ENCODE data around the gene PCDHA8.
"Not testable (repeated sequence)": the region's sequence is repeated elsewhere in the genome, so short reads cannot be mapped to it uniquely, and the experiment has no call there.

The PCDHA8 gene

DNA sequence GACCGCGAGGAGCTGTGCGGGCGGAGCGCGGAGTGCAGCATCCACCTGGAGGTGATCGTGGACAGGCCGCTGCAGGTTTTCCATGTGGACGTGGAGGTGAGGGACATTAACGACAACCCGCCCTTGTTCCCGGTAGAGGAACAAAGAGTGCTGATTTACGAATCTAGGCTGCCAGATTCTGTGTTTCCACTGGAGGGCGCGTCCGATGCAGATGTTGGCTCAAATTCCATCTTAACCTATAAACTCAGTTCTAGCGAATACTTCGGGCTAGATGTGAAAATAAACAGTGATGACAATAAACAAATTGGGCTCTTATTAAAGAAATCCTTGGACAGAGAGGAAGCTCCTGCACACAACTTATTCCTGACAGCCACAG, 12.6 kb upstream of the PCDHA8 start:
- FAIRE-seq = no peak

DNA sequence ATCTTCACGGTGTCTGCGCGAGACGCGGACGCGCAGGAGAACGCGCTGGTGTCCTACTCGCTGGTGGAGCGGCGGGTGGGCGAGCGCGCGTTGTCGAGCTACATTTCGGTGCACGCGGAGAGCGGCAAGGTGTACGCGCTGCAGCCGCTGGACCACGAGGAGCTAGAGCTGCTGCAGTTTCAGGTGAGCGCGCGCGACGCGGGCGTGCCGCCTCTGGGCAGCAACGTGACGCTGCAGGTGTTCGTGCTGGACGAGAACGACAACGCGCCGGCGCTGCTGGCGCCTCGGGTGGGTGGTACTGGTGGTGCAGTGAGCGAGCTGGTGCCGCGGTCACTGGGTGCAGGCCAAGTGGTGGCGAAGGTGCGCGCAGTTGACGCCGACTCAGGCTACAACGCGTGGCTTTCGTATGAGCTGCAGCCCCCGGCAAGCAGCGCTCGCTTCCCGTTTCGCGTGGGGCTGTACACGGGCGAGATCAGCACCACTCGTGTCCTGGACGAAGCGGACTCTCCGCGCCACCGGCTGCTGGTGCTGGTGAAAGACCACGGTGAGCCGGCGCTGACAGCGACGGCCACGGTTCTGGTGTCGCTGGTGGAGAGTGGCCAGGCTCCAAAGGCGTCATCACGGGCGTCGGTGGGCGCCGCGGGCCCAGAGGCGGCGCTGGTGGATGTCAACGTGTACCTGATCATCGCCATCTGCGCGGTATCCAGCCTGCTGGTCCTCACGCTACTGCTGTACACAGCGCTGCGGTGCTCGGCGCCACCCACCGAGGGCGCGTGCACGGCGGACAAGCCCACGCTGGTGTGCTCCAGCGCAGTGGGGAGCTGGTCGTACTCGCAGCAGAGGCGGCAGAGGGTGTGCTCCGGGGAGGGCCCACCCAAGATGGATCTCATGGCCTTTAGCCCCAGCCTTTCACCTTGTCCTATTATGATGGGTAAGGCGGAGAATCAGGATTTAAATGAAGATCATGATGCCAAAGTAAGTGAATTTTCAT, 11.2 kb upstream of the PCDHA8 start:
- FAIRE-seq = not testable (repeated sequence)

DNA sequence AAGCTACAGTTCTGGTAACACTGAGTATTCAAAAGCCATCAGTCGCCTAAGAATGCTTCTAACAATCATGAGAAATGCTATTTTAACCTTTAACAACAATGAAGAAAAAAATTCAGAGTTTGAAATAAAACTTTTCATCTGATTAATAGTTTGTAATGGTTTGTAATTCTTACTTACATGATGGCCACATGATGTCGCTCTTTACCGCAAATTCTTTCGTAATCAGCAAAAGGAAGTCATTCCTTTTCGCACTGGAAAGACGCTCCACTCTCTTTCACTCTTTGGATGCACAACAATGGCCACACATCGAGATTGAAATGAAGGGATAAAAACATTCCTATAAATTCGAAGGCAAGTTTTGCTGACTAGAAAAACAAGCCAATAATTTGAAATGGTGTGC, 7.0 kb upstream of the PCDHA8 start, which contains the start of gene PCDHA7:
PCDHA7 (plus strand) TSS at position 277 of the 400 bp plus-strand sequence; CDS start at position 392, 115 bp downstream.
- FAIRE-seq = peak; percentile 85

DNA sequence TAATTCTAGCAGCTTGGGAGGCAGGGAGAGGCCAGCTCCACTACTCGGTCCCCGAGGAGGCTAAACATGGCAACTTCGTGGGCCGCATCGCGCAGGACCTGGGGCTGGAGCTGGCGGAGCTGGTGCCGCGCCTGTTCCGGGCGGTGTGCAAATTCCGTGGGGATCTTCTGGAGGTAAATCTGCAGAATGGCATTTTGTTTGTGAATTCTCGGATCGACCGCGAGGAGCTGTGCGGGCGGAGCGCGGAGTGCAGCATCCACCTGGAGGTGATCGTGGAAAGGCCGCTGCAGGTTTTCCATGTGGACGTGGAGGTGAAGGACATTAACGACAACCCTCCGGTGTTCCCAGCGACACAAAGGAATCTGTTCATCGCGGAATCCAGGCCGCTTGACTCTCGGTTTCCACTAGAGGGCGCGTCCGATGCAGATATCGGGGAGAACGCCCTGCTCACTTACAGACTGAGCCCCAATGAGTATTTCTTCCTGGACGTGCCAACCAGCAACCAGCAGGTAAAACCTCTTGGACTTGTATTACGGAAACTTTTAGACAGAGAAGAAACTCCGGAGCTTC, 6.5 kb upstream of the PCDHA8 start:
- FAIRE-seq = not testable (repeated sequence)

DNA sequence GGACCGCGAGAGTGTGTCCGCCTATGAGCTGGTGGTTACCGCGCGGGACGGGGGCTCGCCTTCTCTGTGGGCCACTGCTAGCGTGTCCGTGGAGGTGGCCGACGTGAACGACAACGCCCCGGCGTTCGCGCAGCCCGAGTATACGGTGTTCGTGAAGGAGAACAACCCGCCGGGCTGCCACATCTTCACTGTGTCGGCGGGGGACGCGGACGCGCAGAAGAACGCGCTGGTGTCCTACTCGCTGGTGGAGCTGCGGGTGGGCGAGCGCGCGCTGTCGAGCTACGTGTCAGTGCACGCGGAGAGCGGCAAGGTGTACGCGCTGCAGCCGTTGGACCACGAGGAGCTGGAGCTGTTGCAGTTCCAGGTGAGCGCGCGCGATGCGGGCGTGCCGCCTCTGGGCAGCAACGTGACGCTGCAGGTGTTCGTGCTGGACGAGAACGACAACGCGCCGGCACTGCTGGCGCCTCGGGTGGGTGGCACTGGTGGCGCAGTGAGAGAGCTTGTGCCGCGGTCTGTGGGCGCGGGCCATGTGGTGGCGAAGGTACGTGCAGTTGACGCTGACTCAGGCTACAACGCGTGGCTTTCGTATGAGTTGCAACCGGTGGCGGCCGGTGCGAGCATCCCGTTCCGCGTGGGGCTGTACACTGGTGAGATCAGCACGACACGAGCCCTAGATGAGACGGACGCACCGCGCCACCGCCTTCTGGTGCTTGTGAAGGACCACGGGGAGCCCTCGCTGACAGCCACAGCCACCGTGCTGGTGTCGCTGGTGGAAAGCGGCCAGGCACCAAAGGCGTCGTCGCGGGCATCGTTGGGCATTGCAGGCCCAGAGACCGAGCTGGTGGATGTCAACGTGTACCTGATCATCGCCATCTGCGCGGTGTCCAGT, 5.1 kb upstream of the PCDHA8 start:
- no peak for FAIRE-seq

DNA sequence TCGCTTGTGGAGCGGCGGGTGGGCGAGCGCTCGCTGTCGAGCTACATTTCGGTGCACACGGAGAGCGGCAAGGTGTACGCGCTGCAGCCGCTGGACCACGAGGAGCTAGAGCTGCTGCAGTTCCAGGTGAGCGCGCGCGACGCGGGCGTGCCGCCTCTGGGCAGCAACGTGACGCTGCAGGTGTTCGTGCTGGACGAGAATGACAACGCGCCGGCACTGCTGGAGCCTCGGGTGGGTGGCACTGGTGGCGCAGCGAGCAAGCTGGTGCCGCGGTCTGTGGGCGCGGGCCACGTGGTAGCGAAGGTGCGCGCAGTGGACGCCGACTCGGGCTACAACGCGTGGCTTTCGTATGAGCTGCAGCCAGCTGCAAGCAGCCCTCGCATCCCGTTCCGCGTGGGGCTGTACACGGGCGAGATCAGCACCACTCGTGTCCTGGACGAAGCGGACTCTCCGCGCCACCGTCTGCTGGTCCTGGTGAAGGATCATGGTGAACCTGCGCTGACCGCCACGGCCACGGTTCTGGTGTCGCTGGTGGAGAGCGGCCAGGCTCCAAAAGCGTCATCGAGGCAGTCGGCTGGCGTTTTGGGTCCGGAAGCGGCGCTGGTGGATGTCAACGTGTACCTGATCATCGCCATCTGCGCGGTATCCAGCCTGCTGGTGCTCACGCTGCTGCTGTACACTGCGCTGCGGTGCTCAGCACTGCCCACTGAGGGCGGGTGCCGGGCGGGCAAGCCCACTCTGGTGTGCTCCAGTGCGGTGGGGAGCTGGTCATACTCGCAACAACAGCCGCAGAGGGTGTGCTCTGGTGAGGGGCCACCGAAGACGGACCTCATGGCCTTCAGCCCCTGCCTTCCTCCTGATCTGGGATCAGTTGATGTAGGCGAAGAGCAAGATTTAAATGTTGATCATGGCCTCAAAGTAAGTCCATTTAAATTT, 2.1 kb downstream of the PCDHA8 start:
- FAIRE-seq = no peak

DNA sequence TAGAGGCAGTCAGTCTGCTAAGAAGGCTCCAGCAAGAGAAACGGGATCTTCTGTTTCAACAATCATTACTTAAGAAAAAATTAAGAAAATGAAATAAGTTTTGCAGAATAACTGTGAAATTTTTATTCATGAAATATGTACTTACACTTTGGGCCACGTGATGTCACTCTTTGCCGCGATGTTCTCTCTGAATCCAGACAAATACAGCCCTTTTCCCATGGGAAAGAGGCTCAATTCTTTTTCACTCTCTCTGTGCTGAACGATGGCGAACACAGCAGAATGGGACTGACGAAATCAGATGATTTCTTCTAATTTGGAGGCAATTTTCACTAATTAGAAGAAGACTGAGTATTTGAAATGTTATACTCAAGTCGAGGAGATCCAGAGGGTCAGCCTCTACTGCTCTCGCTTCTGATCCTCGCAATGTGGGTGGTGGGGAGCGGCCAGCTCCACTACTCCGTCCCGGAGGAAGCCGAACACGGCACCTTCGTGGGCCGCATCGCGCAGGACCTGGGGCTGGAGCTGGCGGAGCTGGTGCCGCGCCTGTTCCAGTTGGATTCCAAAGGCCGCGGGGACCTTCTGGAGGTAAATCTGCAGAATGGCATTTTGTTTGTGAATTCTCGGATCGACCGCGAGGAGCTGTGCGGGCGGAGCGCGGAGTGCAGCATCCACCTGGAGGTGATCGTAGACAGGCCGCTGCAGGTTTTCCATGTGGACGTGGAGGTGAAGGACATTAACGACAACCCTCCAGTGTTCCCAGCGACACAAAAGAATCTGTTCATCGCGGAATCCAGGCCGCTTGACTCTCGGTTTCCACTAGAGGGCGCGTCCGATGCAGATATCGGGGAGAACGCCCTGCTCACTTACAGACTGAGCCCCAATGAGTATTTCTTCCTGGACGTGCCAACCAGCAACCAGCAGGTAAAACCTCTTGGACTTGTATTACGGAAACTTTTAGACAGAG, 7.4 kb downstream of the PCDHA8 start, which contains the start of gene PCDHA9:
PCDHA9 (plus strand) TSS at position 244 of the 964 bp plus-strand sequence; CDS start at position 358, 114 bp downstream.
- FAIRE-seq = not testable (repeated sequence)

DNA sequence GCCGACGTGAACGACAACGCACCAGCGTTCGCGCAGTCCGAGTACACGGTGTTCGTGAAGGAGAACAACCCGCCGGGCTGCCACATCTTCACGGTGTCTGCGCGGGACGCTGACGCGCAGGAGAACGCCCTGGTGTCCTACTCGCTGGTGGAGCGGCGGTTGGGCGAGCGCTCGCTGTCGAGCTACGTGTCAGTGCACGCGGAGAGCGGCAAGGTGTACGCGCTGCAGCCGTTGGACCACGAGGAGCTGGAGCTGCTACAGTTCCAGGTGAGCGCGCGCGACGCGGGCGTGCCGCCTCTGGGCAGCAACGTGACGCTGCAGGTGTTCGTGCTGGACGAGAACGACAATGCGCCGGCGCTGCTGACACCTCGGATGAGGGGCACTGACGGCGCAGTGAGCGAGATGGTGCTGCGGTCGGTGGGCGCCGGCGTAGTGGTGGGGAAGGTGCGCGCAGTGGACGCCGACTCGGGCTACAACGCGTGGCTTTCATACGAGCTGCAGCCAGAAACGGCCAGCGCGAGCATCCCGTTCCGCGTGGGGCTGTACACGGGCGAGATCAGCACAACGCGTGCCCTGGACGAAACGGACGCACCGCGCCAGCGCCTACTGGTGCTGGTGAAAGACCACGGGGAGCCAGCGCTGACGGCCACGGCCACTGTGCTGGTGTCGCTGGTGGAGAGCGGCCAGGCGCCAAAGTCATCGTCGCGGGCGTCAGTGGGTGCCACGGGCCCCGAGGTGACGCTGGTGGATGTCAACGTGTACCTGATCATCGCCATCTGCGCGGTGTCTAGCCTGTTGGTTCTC, 9.0 kb downstream of the PCDHA8 start:
- not testable (repeated sequence) for FAIRE-seq

DNA sequence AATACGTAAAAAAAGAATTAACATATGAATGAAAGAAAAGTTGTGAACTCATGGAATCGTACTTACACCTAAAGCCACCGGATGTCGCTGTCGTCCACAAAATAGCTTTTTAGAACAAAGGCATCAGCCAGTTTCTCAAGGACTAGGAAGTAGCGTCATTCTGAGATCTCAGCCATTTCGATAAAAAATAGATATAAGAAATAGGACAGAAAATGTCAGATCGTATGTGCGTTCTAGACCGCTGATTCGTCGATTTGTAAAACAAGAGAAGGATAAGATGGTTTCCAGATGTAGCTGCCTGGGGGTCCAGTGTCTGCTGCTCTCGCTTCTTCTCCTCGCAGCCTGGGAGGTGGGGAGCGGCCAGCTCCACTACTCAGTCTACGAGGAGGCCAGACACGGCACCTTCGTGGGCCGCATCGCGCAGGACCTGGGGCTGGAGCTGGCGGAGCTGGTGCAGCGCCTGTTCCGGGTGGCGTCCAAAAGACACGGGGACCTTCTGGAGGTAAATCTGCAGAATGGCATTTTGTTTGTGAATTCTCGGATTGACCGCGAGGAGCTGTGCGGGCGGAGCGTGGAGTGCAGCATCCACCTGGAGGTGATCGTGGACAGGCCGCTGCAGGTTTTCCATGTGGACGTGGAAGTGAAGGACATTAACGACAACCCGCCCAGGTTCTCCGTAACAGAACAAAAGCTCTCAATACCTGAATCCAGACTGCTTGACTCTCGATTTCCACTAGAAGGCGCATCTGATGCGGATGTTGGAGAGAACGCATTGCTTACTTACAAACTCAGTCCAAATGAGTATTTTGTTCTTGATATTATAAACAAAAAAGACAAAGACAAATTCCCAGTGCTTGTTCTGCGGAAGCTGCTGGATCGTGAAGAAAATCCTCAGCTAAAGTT, 15.0 kb downstream of the PCDHA8 start, which contains the start of gene PCDHA10:
PCDHA10 (plus strand) TSS at position 126 of the 903 bp plus-strand sequence; CDS start at position 278, 152 bp downstream.
- peak; percentile 88 for FAIRE-seq

DNA sequence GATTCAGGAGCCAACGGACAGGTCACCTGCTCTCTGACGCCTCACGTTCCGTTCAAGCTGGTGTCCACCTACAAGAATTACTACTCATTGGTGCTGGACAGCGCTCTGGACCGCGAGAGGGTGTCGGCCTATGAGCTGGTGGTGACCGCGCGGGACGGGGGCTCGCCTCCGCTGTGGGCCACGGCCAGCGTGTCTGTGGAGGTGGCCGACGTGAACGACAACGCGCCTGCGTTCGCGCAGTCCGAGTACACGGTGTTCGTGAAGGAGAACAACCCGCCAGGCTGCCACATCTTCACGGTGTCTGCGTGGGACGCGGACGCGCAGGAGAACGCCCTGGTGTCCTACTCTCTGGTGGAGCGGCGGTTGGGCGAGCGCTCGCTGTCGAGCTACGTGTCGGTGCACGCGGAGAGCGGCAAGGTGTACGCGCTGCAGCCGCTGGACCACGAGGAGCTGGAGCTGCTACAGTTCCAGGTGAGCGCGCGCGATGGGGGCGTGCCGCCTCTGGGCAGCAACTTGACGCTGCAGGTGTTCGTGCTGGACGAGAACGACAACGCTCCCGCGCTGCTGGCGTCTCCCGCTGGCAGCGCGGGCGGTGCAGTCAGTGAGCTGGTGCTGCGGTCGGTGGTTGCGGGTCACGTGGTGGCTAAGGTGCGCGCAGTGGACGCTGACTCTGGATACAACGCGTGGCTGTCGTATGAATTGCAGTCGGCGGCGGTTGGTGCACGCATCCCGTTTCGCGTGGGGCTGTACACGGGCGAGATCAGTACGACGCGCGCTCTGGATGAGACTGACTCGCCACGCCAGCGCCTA, 16.4 kb downstream of the PCDHA8 start:
- FAIRE-seq = no peak

DNA sequence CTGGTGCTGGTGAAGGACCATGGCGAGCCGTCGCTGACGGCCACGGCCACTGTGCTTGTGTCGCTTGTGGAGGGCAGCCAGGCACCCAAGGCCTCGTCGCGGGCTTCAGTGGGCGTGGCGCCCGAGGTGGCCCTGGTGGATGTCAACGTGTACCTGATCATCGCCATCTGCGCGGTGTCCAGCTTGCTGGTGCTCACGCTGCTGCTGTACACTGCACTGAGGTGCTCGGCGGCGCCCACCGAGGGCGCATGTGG, 16.9 kb downstream of the PCDHA8 start:
- no peak for FAIRE-seq

DNA sequence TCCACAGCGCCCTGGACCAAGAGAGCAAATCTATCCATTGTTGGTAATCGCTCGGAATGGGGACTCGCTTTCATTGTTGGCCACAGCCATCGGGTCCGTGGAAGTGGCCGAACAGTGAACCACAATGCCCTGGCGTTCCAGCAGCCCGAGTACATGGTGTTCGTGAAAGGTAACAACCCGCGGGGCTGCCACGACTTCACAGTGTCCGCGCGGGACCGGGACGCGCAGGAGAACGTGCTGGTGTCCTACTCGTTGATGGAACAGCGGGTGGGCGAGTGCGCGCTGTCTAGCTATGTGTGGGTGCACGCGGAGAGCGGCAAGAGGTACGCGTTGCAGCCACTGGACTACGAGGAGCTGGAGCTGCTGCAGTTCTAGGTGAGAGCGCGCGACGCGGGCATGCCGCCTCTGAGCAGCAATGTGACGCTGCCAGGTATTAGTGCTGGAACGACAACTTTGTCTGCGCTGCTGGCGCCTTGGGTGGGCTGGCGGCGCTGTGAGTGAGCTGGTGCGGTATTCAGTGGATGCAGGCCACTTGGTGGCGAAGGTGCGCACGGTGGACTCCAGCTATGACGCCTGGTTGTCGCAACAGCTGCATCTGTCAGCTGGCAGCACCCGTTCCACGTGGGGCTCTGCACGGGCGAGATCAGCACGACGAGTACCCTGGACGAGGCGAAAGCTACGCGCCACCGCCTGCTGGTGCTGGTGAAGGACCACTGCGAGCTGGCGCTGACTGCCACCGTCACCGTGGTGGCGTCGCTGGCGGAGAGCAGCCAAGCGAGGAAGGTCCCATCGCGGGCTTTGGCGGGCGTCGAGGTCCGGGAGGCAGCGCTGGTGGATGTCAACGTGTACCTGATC, 21.7 kb downstream of the PCDHA8 start:
- no peak for FAIRE-seq

DNA sequence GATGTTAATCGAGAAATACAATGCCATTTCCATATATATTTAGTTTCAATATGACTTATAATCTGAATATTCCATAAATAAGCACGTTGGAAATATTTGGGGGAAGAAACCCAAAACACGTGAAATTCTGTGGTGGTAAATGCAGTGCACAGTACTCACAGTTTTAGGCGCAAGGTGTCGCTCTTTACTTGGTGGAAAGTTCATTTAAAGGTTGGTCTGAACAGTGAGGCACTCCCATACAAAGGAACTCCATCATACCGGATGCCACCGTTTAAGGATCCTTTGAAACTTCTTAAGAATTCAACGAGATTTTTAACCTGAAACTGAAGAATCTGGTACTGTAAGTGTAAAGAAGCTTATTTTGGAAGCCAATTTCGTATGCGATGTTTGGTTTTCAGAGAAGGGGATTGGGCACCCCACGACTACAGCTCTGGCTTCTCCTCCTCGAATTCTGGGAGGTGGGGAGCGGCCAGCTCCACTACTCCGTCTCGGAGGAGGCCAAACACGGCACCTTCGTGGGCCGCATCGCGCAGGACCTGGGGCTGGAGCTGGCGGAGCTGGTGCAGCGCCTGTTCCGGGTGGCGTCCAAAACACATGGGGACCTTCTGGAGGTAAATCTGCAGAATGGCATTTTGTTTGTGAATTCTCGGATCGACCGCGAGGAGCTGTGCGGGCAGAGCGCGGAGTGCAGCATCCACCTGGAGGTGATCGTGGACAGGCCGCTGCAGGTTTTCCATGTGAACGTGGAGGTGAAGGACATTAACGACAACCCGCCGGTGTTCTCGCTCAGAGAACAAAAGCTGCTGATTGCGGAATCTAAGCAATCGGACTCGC, 28.0 kb downstream of the PCDHA8 start, which contains the start of gene PCDHA11:
PCDHA11 (plus strand) TSS at position 237 of the 834 bp plus-strand sequence; CDS start at position 384, 147 bp downstream.
- peak; percentile 95 for FAIRE-seq

DNA sequence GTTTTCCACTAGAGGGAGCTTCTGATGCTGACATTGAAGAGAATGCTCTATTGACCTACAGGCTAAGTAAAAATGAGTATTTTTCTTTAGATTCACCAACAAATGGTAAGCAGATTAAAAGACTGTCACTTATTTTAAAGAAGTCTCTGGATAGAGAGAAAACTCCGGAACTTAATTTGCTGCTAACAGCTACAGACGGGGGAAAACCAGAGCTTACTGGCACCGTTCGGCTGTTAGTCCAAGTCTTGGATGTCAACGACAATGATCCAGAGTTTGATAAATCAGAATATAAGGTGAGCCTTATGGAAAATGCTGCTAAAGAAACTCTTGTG, 28.5 kb downstream of the PCDHA8 start:
- FAIRE-seq = peak; percentile 32
